Measurements from ENCODE around the gene HRAS. TPM values are rescaled to one million over a fixed set of nuclear protein-coding genes. Genes with fewer than 3 reads are reported as not detected.

HRAS gene
- total and polyA plus RNA-seq, 2 donors (not counting 1 experiment from before 2014, with no cell fraction given): 63.5 to 86.0 TPM

DNA sequence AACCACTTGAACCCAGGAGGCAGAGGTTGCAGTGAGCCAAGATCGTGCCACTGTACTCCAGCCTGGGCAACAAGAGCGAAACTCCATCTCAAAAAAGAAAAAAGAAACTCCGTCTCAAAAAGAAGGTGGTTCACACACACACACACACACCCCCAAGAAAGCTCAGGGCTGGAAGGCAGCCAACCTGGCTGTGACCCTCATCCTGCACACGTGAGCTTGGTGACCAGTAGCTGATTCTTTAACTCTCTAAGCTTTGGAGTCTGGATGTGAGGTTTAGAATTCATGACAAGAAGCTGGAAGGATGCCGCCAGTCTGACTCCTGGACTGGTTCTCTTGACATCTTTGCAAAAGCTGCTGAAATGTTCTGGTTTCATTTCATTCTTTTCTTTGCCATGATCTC is 26.4 kb downstream of the HRAS start:
- Mint-ChIP-seq H3K9me3 (ENCODE audit: insufficient read depth) (no peaks in the 10 kb centered on the region), H3K27me3 (no peaks in the 10 kb centered on the region), H3K4me3 (peak overlapping the region; percentile 39), H3K27ac (peak overlapping the region; percentile 26), H3K4me1 (peaks cover 27% of the 10 kb centered on the region)
- Histone ChIP-seq H4K20me1 (ENCODE audit: control insufficient read depth, insufficient read depth, low read length, poor library complexity, severe bottlenecking) (peaks cover 13% of the 10 kb centered on the region), H3K36me3 (replicated peaks in 1 of 2; ENCODE audit: control extremely low read depth in 1 of 2, control insufficient read depth in 1 of 2, extremely low read depth in 1 of 2, insufficient read depth in 2 of 2, low read length in 1 of 2) (peaks cover 0 to 3% of the 10 kb centered on the region in 2 experiments), H3K4me2 (replicated peaks; ENCODE audit: low read depth, low read length, poor library complexity, severe bottlenecking) (no peak overlapping the region), H3K4me3 (ENCODE audit: control extremely low read depth in 1 of 5, extremely low read depth in 1 of 5, insufficient read depth in 1 of 5, low read depth in 2 of 5, low read length in 4 of 5) (no peak overlapping the region), H3K4me1 (ENCODE audit: control insufficient read depth in 2 of 2, insufficient read depth in 2 of 2, low read length in 2 of 2) (peaks cover 24 to 28% of the 10 kb centered on the region in 2 donors), H3K9me3 (ENCODE audit: control extremely low read depth in 1 of 3, control insufficient read depth in 2 of 3, insufficient read depth in 1 of 3, low read length in 2 of 3) (no peaks in the 10 kb centered on the region), H3K27ac (ENCODE audit: low read length in 2 of 2) (no peak overlapping the region), H3K27me3 (replicated peaks in 1 of 4; ENCODE audit: control extremely low read depth in 1 of 4, control insufficient read depth in 3 of 4, insufficient read depth in 4 of 4, low read length in 3 of 4) (peaks cover 0 to 7% (median 0%) of the 10 kb centered on the region in 4 experiments), H3K9ac (ENCODE audit: low read length) (no peak overlapping the region), H2AFZ (ENCODE audit: insufficient read depth, low read depth, low read length, poor library complexity, severe bottlenecking) (no peak overlapping the region), H3K79me2 (ENCODE audit: control insufficient read depth, insufficient read depth, low read length) (peaks cover 28% of the 10 kb centered on the region)
- DNase-seq (no peak), ATAC-seq (ENCODE audit: low read depth) (no peak)
- 96% methylated on average over 4 of the region's 5 CpGs for WGBS (ENCODE audit: insufficient coverage)
- POLR2A ChIA-PET: interaction anchor here (1.7 kb wide), 1 partner anchor 9 kb away, joined by 6 read pairs; no protein-coding TSS in a partner anchor
- TF ChIP-seq, protein P1, sequence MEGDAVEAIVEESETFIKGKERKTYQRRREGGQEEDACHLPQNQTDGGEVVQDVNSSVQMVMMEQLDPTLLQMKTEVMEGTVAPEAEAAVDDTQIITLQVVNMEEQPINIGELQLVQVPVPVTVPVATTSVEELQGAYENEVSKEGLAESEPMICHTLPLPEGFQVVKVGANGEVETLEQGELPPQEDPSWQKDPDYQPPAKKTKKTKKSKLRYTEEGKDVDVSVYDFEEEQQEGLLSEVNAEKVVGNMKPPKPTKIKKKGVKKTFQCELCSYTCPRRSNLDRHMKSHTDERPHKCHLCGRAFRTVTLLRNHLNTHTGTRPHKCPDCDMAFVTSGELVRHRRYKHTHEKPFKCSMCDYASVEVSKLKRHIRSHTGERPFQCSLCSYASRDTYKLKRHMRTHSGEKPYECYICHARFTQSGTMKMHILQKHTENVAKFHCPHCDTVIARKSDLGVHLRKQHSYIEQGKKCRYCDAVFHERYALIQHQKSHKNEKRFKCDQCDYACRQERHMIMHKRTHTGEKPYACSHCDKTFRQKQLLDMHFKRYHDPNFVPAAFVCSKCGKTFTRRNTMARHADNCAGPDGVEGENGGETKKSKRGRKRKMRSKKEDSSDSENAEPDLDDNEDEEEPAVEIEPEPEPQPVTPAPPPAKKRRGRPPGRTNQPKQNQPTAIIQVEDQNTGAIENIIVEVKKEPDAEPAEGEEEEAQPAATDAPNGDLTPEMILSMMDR (IDR thresholded peaks at IDR 0.05): no peak
- TF ChIP-seq EZH2 (IDR thresholded peaks at IDR 0.05; ENCODE audit: borderline replicate concordance, insufficient read depth, low read depth, low read length, poor library complexity, severe bottlenecking): no peak
- intact Hi-C loops (cut with micrococcal nuclease): no loop called here
- CTCF ChIA-PET: interaction anchor here (1.0 to 1.5 kb wide), 3 partner anchors 9 to 27 kb away, joined by 3 to 4 read pairs (median 4); partner anchors contain the start of gene HRAS

GRCh38 chr11:507727-508515 is 27.5 kb downstream of the HRAS start:
- peak overlapping the region in 1 of 2 donors; percentile 100 for H3K27ac ChIP-seq (ENCODE audit: low read length in 2 of 2)
- H3K9ac ChIP-seq (ENCODE audit: low read length): peak overlapping the region; percentile 100
- peaks cover 0 to 3% of the 10 kb centered on the region in 2 experiments for H3K36me3 ChIP-seq (replicated peaks in 1 of 2; ENCODE audit: control extremely low read depth in 1 of 2, control insufficient read depth in 1 of 2, extremely low read depth in 1 of 2, insufficient read depth in 2 of 2, low read length in 1 of 2)
- H2AFZ ChIP-seq (ENCODE audit: insufficient read depth, low read depth, low read length, poor library complexity, severe bottlenecking): peak overlapping the region; percentile 46
- CTCF ChIA-PET: no interaction called here
- whole genome bisulfite sequencing (ENCODE audit: insufficient coverage): 41% methylated on average over 41 of the region's 45 CpGs
- POLR2A ChIA-PET: no interaction called here
- no peak for DNase-seq
- Mint-ChIP-seq H3K4me3 (peak overlapping the region; percentile 75), H3K4me1 (peaks cover 35% of the 10 kb centered on the region), H3K9me3 (ENCODE audit: insufficient read depth) (no peaks in the 10 kb centered on the region), H3K27ac (peak overlapping the region; percentile 63), H3K27me3 (no peaks in the 10 kb centered on the region)
- peak overlapping the region; percentile 100 for H3K4me2 ChIP-seq (replicated peaks; ENCODE audit: low read depth, low read length, poor library complexity, severe bottlenecking)
- peaks cover 0 to 10% (median 0%) of the 10 kb centered on the region in 4 experiments for H3K27me3 ChIP-seq (replicated peaks in 1 of 4; ENCODE audit: control extremely low read depth in 1 of 4, control insufficient read depth in 3 of 4, insufficient read depth in 4 of 4, low read length in 3 of 4)
- H4K20me1 ChIP-seq (ENCODE audit: control insufficient read depth, insufficient read depth, low read length, poor library complexity, severe bottlenecking): peaks cover 18% of the 10 kb centered on the region
- peaks cover 0 to 2% (median 0%) of the 10 kb centered on the region in 3 donors for H3K9me3 ChIP-seq (ENCODE audit: control extremely low read depth in 1 of 3, control insufficient read depth in 2 of 3, insufficient read depth in 1 of 3, low read length in 2 of 3)
- intact Hi-C loops (cut with micrococcal nuclease): loop anchor here (1.0 to 2.0 kb wide), 6 partner anchors 10 to 301 kb away; partner anchors contain the start of genes LMNTD2, LRRC56, RASSF7 and RPLP2
- peak overlapping the region in 4 of 5 experiments; percentile 36 to 100 (median 60) for H3K4me3 ChIP-seq (ENCODE audit: control extremely low read depth in 1 of 5, extremely low read depth in 1 of 5, insufficient read depth in 1 of 5, low read depth in 2 of 5, low read length in 4 of 5)
- TF ChIP-seq, protein P1 (IDR thresholded peaks at IDR 0.05): no peak
- TF ChIP-seq EZH2 (IDR thresholded peaks at IDR 0.05; ENCODE audit: borderline replicate concordance, insufficient read depth, low read depth, low read length, poor library complexity, severe bottlenecking): no peak
- no peak for ATAC-seq (ENCODE audit: low read depth)
- peaks cover 28 to 38% of the 10 kb centered on the region in 2 donors for H3K4me1 ChIP-seq (ENCODE audit: control insufficient read depth in 2 of 2, insufficient read depth in 2 of 2, low read length in 2 of 2)
- H3K79me2 ChIP-seq (ENCODE audit: control insufficient read depth, insufficient read depth, low read length): peaks cover 32% of the 10 kb centered on the region

Data from B cell (primary cell).